H9 (cell line): ENCODE data around the gene ATXN7. TPM values are rescaled to one million over a fixed set of nuclear protein-coding genes. Genes with fewer than 3 reads are reported as not detected.

Source experiments
- DNase-seq: peaks from one replicate; pipeline ENCODE4 v3.0.0-alpha.2; 2017
- H2AFZ ChIP-seq: one replicate; pipeline ENCODE4 v1.6.1; 2013; ENCODE audit warnings: mild to moderate bottlenecking, low read length, control low read depth, moderate library complexity
- H2AK5ac ChIP-seq: 2 replicates; pipeline ENCODE4 v1.6.1; 2013; ENCODE audit warnings: low read length, control low read depth, mixed read lengths; ENCODE audit not compliant: insufficient read length
- H2BK120ac ChIP-seq: one replicate; pipeline ENCODE4 v1.6.1; 2013; ENCODE audit warnings: low read depth, mild to moderate bottlenecking, low read length, control low read depth, inconsistent platforms; ENCODE audit not compliant: poor library complexity, severe bottlenecking
- H2BK12ac ChIP-seq: 2 replicates; pipeline ENCODE4 v1.6.1; 2013; ENCODE audit warnings: low read length, control low read depth, mixed read lengths, low read depth; ENCODE audit not compliant: insufficient read length
- H2BK15ac ChIP-seq: 2 replicates; pipeline ENCODE4 v1.6.1; 2013; ENCODE audit warnings: low read depth, low read length, control low read depth
- H2BK20ac ChIP-seq: one replicate; pipeline ENCODE4 v1.6.1; 2013; ENCODE audit warnings: low read depth, mild to moderate bottlenecking, low read length, control low read depth, inconsistent platforms; ENCODE audit not compliant: poor library complexity, severe bottlenecking
- H2BK5ac ChIP-seq: 2 replicates; pipeline ENCODE4 v1.6.1; 2013; ENCODE audit warnings: low read length, control low read depth, mixed read lengths; ENCODE audit not compliant: insufficient read length
- H3K14ac ChIP-seq: 2 replicates; pipeline ENCODE4 v1.6.1; 2013; ENCODE audit warnings: low read length, control low read depth; ENCODE audit not compliant: insufficient read depth
- H3K18ac ChIP-seq: 2 replicates; pipeline ENCODE4 v1.6.1; 2013; ENCODE audit warnings: low read depth, mild to moderate bottlenecking, mixed read lengths, low read length, control low read depth; ENCODE audit not compliant: insufficient read length
- H3K23ac ChIP-seq: 2 replicates; pipeline ENCODE4 v1.6.1; 2013; ENCODE audit warnings: low read length, control low read depth, mixed read lengths, low read depth; ENCODE audit not compliant: insufficient read length
- H3K23me2 ChIP-seq: 2 replicates; pipeline ENCODE4 v1.6.1; 2013; ENCODE audit warnings: low read depth, mild to moderate bottlenecking, mixed read lengths, low read length, control low read depth; ENCODE audit not compliant: insufficient read length, poor library complexity, severe bottlenecking
- H3K27ac ChIP-seq: 2 replicates; pipeline ENCODE4 v1.5.1; 2013; ENCODE audit warnings: low read length, control low read depth, mixed read lengths, low read depth; ENCODE audit not compliant: insufficient read length
- H3K27me3 ChIP-seq: 2 replicates; pipeline ENCODE4 v1.6.1; 2013; ENCODE audit warnings: low read length, control low read depth, inconsistent platforms; ENCODE audit not compliant: insufficient read depth
- H3K4ac ChIP-seq: 2 replicates; pipeline ENCODE4 v1.6.1; 2013; ENCODE audit warnings: low read depth, mild to moderate bottlenecking, control low read depth, inconsistent platforms, low read length, moderate library complexity
- H3K4me1 ChIP-seq: 2 replicates; pipeline ENCODE4 v1.6.1; 2013; ENCODE audit warnings: low read length, control low read depth, inconsistent platforms; ENCODE audit not compliant: insufficient read depth
- H3K4me2 ChIP-seq: 2 replicates; pipeline ENCODE4 v1.6.1; 2013; ENCODE audit warnings: low read length, control low read depth, mixed read lengths; ENCODE audit not compliant: insufficient read length, insufficient read depth
- H3K56ac ChIP-seq: 2 replicates; pipeline ENCODE4 v1.6.1; 2013; ENCODE audit warnings: low read depth, mild to moderate bottlenecking, mixed read lengths, low read length, control low read depth; ENCODE audit not compliant: insufficient read length
- H3K79me1 ChIP-seq: 2 replicates; pipeline ENCODE4 v1.6.1; 2013; ENCODE audit warnings: low read depth, mild to moderate bottlenecking, moderate library complexity, low read length, control low read depth, inconsistent platforms; ENCODE audit not compliant: insufficient read depth, poor library complexity, severe bottlenecking
- H3K79me2 ChIP-seq: 2 replicates; pipeline ENCODE4 v1.6.1; 2013; ENCODE audit warnings: low read length, control low read depth, inconsistent platforms; ENCODE audit not compliant: insufficient read depth
- H3K9ac ChIP-seq: 2 replicates; pipeline ENCODE4 v1.6.1; 2013; ENCODE audit warnings: low read length, control low read depth, mixed read lengths; ENCODE audit not compliant: insufficient read length; ENCODE audit errors: extremely low read depth
- H3K9me3 ChIP-seq: one replicate; pipeline ENCODE4 v1.6.1; 2013; ENCODE audit warnings: low read depth, low read length, inconsistent platforms; ENCODE audit not compliant: control insufficient read depth
- H3T11ph ChIP-seq: one replicate; pipeline ENCODE4 v1.6.1; 2013; ENCODE audit warnings: mild to moderate bottlenecking, low read length, control low read depth, inconsistent platforms
- H4K20me1 ChIP-seq: one replicate; pipeline ENCODE4 v1.6.1; 2013; ENCODE audit not compliant: control insufficient read depth, insufficient read length, insufficient read depth
- H4K5ac ChIP-seq: 2 replicates; pipeline ENCODE4 v1.6.1; 2013; ENCODE audit warnings: low read depth, mild to moderate bottlenecking, mixed read lengths, low read length, control low read depth; ENCODE audit not compliant: insufficient read length
- H4K8ac ChIP-seq: replicated peaks from 2 replicates; pipeline ENCODE4 v1.6.1; 2013; ENCODE audit warnings: low read length, control low read depth, mixed read lengths, low read depth; ENCODE audit not compliant: insufficient read length
- H4K91ac ChIP-seq: 2 replicates; pipeline ENCODE4 v1.6.1; 2013; ENCODE audit warnings: low read depth, mild to moderate bottlenecking, moderate library complexity, mixed read lengths, low read length, control low read depth; ENCODE audit not compliant: insufficient read length
- H3K27ac Mint-ChIP-seq, 3 experiments: 2 replicates in 2 of 3; 3 replicates in 1 of 3; pipeline ENCODE4 v1.8.0; 2020 to 2021; ENCODE audit warnings: mixed read lengths in 3 of 3, mild to moderate bottlenecking in 1 of 3, moderate library complexity in 1 of 3
- H3K27me3 Mint-ChIP-seq: 2 replicates; pipeline ENCODE4 v1.8.0; 2021; ENCODE audit warnings: low read depth, mild to moderate bottlenecking, moderate library complexity, mixed read lengths
- H3K36me3 Mint-ChIP-seq, 3 experiments: 2 replicates in 2 of 3; 3 replicates in 1 of 3; pipeline ENCODE4 v1.8.0; 2020 to 2021; ENCODE audit warnings: low read depth in 3 of 3, mixed read lengths in 3 of 3; ENCODE audit not compliant: insufficient read depth in 1 of 3
- H3K4me1 Mint-ChIP-seq, 2 experiments: 2 replicates each; pipeline ENCODE4 v1.8.0; 2020; ENCODE audit warnings: mixed read lengths in 2 of 2
- H3K4me3 Mint-ChIP-seq, 2 experiments: 2 replicates in 1 of 2; 3 replicates in 1 of 2; pipeline ENCODE4 v1.8.0; 2020 to 2021; ENCODE audit warnings: mild to moderate bottlenecking in 2 of 2, mixed read lengths in 2 of 2, moderate library complexity in 1 of 2
- H3K9me3 Mint-ChIP-seq, 2 experiments: 2 replicates in 1 of 2; 3 replicates in 1 of 2; pipeline ENCODE4 v1.8.0; 2020; ENCODE audit warnings: mild to moderate bottlenecking in 2 of 2, mixed read lengths in 2 of 2, moderate library complexity in 1 of 2
- WGBS: extraction: QIAGEN DNeasy Blood & Tissue Kit; methylation state at CpG from one replicate; pipeline ENCODE4 v1.1.7; 2013; ENCODE audit warnings: missing lambda C conversion rate, low lambda C conversion rate, mixed read lengths; ENCODE audit not compliant: insufficient read length; ENCODE audit errors: extremely low coverage; 5-methylcytosine and 5-hydroxymethylcytosine counted together
- total RNA-seq: library from RNA; stranded (reverse); gene quantifications from 2 replicates; pipeline ENCODE4 v1.2.1, GENCODE V29; 2021
- TF ChIP-seq, protein P1 (sequence below): fragments of 200-600 bp; sonication (generic); conservative IDR thresholded peaks from 3 replicates; pipeline ENCODE4 v1.8.0; 2021; ENCODE audit warnings: antibody characterized with exemption, mild to moderate bottlenecking

Gene ATXN7
- total RNA-seq, 1 experiment from 2014 or later, result 21.5 TPM

- H2AK5ac ChIP-seq, result no peak overlapping the region
- H3K27me3 ChIP-seq, result no peaks in the 10 kb centered on the region
- no peak overlapping the region for H4K5ac ChIP-seq
- no peak for DNase-seq
- peak overlapping the region; percentile 42 to 83 (median 59); a peak in 5 of 7 replicates for H3K27ac Mint-ChIP-seq
- H4K8ac ChIP-seq, result no peak overlapping the region
- no peaks in the 10 kb centered on the region for H3K79me1 ChIP-seq
- no peaks in the 10 kb centered on the region for H3K9me3 Mint-ChIP-seq
- H2BK120ac ChIP-seq, result no peak overlapping the region
- no peak overlapping the region for H3K9ac ChIP-seq
- no peak overlapping the region for H2BK12ac ChIP-seq
- no peak overlapping the region for H3K14ac ChIP-seq
- TF ChIP-seq, protein P1, sequence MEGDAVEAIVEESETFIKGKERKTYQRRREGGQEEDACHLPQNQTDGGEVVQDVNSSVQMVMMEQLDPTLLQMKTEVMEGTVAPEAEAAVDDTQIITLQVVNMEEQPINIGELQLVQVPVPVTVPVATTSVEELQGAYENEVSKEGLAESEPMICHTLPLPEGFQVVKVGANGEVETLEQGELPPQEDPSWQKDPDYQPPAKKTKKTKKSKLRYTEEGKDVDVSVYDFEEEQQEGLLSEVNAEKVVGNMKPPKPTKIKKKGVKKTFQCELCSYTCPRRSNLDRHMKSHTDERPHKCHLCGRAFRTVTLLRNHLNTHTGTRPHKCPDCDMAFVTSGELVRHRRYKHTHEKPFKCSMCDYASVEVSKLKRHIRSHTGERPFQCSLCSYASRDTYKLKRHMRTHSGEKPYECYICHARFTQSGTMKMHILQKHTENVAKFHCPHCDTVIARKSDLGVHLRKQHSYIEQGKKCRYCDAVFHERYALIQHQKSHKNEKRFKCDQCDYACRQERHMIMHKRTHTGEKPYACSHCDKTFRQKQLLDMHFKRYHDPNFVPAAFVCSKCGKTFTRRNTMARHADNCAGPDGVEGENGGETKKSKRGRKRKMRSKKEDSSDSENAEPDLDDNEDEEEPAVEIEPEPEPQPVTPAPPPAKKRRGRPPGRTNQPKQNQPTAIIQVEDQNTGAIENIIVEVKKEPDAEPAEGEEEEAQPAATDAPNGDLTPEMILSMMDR, result no peak
- H3K27me3 Mint-ChIP-seq, result no peaks in the 10 kb centered on the region
- no peaks in the 10 kb centered on the region; the same call in 1 of the 2 replicates for H3K4me1 ChIP-seq
- H3K27ac ChIP-seq, result no peak overlapping the region
- peaks cover 19 to 36% (median 19%) of the 10 kb centered on the region in 3 experiments; a peak in 6 of 7 replicates for H3K36me3 Mint-ChIP-seq
- H2BK5ac ChIP-seq, result no peak overlapping the region
- H3K4me2 ChIP-seq, result no peak overlapping the region
- H3K4me3 Mint-ChIP-seq, result no peak overlapping the region
- no peak overlapping the region for H4K91ac ChIP-seq
- H3K79me2 ChIP-seq, result no peaks in the 10 kb centered on the region
- H3K23me2 ChIP-seq, result no peaks in the 10 kb centered on the region
- no peaks in the 10 kb centered on the region for H3K9me3 ChIP-seq
- H2AFZ ChIP-seq, result no peak overlapping the region
- no peak overlapping the region for H2BK15ac ChIP-seq
- H3K4ac ChIP-seq, result no peak overlapping the region
- no CpG with 5 or more reads among the region's 10 CpGs for WGBS
- no peak overlapping the region for H3K18ac ChIP-seq
- H4K20me1 ChIP-seq, result no peaks in the 10 kb centered on the region
- no peak overlapping the region for H2BK20ac ChIP-seq
- peaks cover 20 to 29% of the 10 kb centered on the region in 2 experiments for H3K4me1 Mint-ChIP-seq
- H3K23ac ChIP-seq, result no peak overlapping the region
- no peak overlapping the region for H3K56ac ChIP-seq
- H3T11ph ChIP-seq, result no peak overlapping the region
These were observed 135.4 kb downstream of the ATXN7 start for GRCh38 chr3:63998852-63999754.
